Muscle layer of colon (tissue), 2 donors: Measurements from ENCODE around the gene C17orf107.
"Not testable (repeated sequence)": the region's sequence is repeated elsewhere in the genome, so short reads cannot be mapped to it uniquely, and the experiment has no call there.

ENCODE experiments used
- H3K27ac ChIP-seq: one replicate; pipeline ENCODE4 v1.7.0; 2013; ENCODE audit warnings: low read depth, mild to moderate bottlenecking, low read length, moderate library complexity
- H3K27me3 ChIP-seq, 2 donors: one replicate each; pipeline ENCODE4 v1.7.0; 2013; ENCODE audit warnings: low read length in 2 of 2, mild to moderate bottlenecking in 2 of 2; ENCODE audit not compliant: insufficient read depth in 2 of 2, control insufficient read depth in 1 of 2
- H3K36me3 ChIP-seq: one replicate; pipeline ENCODE4 v1.7.0; 2013; ENCODE audit warnings: mild to moderate bottlenecking, low read length; ENCODE audit not compliant: insufficient read depth
- H3K4me1 ChIP-seq: one replicate; pipeline ENCODE4 v1.7.0; 2013; ENCODE audit warnings: mild to moderate bottlenecking, low read length; ENCODE audit not compliant: insufficient read depth
- H3K4me3 ChIP-seq, 2 donors: one replicate each; pipeline ENCODE4 v1.7.0; 2013; ENCODE audit warnings: low read length in 2 of 2, low read depth in 1 of 2, mild to moderate bottlenecking in 1 of 2, moderate library complexity in 1 of 2
- H3K9ac ChIP-seq: one replicate; pipeline ENCODE4 v1.7.0; 2013; ENCODE audit warnings: low read length
- H3K9me3 ChIP-seq: one replicate; pipeline ENCODE4 v1.7.0; 2013; ENCODE audit warnings: mild to moderate bottlenecking, low read length
- donor health status: abdominal sarcoma.
- donor health status: Adenocarcinoma of cecum.

The C17orf107 gene

DNA sequence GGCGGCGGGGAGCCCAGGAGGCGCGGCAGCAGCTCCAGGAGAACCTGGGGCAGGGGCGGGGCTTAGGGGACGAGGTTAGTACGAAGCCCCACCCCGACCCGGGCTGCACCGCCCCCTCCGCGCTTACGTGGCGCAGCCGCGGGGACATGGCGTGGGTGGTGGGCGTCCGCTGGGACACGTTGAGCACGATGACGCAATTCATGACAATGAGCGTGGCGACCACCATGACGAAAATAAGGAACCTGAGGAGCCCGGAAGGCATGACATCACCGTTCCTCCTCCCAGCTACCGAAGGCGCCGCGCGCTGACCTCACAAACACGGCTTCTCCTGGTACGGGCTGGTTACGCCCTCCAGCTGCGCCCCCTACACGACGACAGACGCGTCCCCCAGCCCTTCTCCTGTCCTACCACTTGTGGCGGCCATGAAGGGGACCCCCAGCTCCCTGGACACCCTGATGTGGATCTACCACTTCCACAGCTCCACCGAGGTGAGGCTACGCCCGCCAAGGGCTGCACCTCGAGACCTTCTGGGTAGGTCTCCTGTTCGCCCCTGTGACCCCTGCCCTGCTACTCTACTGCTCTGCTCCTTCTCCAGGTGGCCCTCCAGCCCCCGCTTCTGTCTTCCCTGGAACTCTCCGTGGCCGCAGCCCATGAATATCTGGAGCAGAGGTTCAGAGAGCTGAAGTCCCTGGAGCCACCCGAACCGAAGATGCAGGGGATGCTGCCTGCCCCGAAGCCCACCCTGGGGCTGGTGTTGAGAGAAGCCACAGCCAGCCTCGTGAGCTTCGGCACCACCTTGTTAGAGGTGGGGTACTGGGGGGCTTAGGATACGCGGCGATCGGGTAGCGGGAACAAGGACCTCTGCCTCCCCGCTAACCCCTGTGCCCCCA is at the start of gene C17orf107:
Gene C17orf107 (plus strand): TSS at position 196 of the 890 bp plus-strand sequence. CDS start 227 bp downstream, at position 423.
- H3K27ac ChIP-seq = no peak within 1 kb of the TSS

DNA sequence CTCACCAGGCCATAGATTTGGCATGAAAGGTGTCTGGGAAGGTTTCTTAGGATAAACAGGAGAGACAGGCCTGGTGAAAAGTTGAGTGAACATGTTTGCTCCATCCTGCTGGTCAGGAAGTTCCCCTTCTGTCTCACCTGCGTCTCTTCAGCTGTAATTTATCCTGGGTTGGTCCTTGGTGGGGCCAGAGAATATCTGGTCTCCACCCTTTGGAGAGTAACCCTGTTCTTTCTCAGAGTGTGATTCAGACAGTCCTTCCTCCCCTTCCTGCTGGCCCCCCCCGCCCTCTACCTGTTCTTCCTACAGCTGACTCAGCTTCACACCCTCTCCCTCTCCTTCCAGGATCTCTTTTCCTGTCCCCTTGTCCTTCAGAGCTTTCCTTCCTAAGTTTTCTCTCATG is 49.1 kb upstream of the C17orf107 start:
- H3K36me3 ChIP-seq = peaks cover 8% of the 10 kb centered on the region
- H3K4me1 ChIP-seq = peaks cover 3% of the 10 kb centered on the region
- no peak overlapping the region for H3K4me3 ChIP-seq
- H3K9me3 ChIP-seq = no peaks in the 10 kb centered on the region
- H3K9ac ChIP-seq = no peak overlapping the region
- no peaks in the 10 kb centered on the region for H3K27me3 ChIP-seq
- no peak overlapping the region for H3K27ac ChIP-seq

More for the DNA sequence above, at the start of gene C17orf107:
- Histone ChIP-seq H3K4me3 (peak within 1 kb of the TSS in 1 of 2 donors; percentile 23), H3K9ac (no peak within 1 kb of the TSS), H3K27me3 (peaks cover 11 to 35% of the 10 kb centered on the region in 2 donors), H3K36me3 (peaks cover 19% of the 10 kb centered on the region), H3K9me3 (no peaks in the 10 kb centered on the region), H3K4me1 (peaks cover 11% of the 10 kb centered on the region)

DNA sequence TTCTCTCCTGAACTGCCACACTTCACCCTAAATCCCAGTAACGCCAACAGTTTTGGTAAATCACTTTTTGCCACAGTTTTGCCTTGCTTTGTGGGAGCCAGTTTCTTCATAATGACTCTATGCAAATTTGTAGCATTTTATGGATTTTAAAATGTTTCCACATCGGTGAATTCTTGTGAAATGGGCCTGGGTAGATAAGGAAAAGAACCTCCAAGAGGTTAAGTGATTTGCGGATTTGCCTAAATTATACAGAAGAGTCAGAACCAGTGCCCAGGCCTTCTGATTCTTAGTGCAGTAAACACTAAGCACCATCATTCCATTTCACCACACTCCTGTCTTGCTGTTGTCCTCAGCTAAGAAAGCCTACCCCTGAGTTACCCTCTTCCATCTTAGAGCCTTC is 48.3 kb upstream of the C17orf107 start:
- H3K27ac ChIP-seq = no peak overlapping the region
- peaks cover 8% of the 10 kb centered on the region for H3K36me3 ChIP-seq
- no peaks in the 10 kb centered on the region for H3K9me3 ChIP-seq
- H3K27me3 ChIP-seq = no peaks in the 10 kb centered on the region
- no peak overlapping the region for H3K9ac ChIP-seq
- H3K4me1 ChIP-seq = peaks cover 3% of the 10 kb centered on the region
- H3K4me3 ChIP-seq = no peak overlapping the region

GRCh38 chr17:4852567-4853207 is 46.6 kb upstream of the C17orf107 start:
- Histone ChIP-seq H3K9me3 (no peaks in the 10 kb centered on the region), H3K27me3 (no peaks in the 10 kb centered on the region), H3K9ac (no peak overlapping the region), H3K27ac (no peak overlapping the region), H3K4me3 (no peak overlapping the region), H3K4me1 (peaks cover 7% of the 10 kb centered on the region), H3K36me3 (no peaks in the 10 kb centered on the region)

DNA sequence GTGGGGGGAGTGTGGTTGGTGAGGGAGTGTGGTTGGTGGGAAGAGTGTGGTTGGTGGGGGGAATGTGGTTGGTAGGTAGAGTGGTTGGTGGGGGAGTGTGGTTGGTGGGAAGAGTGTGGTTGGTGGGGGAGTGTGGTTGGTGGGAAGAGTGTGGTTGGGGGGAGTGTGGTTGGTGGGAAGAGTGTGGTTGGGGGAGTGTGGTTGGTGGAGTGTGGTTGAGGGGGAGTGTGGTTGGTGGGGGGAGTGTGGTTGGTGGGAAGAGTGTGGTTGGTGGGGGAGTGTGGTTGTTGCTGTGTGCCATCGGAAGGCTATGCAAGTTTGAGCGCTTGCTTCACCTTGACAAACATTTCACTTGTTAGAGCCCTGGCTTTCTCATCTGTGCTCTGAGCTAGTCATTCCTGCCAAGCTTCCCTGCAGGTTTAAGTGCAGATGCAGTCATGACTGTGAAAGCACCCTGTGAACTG is 46.1 kb upstream of the C17orf107 start:
- Histone ChIP-seq H3K27ac (no peak overlapping the region), H3K27me3 (no peaks in the 10 kb centered on the region), H3K4me1 (peaks cover 12% of the 10 kb centered on the region), H3K36me3 (no peaks in the 10 kb centered on the region), H3K9me3 (no peaks in the 10 kb centered on the region), H3K9ac (no peak overlapping the region), H3K4me3 (no peak overlapping the region)

DNA sequence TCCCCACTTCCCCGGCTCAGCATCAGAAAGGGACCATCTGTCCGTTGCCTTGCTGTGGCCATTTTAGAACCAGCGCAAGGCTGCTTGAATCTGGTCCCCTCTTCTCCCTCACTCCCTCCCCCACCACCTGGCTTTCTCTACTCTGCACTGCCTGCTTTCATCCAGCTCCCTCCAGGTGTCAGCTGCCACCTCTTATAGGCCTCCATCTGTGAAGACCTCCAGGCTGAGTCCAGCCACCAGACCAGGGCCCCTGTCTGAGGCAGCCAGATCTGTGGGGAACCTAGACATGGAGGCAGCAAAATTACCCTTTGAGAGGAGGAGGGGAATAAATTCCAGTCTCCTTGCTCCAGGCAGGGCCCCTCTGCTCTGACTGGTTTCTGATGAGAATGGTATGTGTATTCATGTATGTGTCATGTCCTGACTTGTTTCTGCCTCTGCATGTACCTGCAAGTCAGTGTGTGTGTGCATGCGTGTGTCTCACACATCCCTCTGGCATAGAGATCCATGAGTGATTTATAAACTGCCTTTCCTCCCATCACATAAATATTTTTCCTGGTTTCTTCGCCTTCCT is 45.1 kb upstream of the C17orf107 start:
- Histone ChIP-seq H3K27ac (no peak overlapping the region), H3K9me3 (no peaks in the 10 kb centered on the region), H3K4me1 (peaks cover 20% of the 10 kb centered on the region), H3K36me3 (no peaks in the 10 kb centered on the region), H3K9ac (no peak overlapping the region), H3K27me3 (no peaks in the 10 kb centered on the region), H3K4me3 (no peak overlapping the region)

GRCh38 chr17:4856271-4856936 is 42.9 kb upstream of the C17orf107 start:
- peaks cover 21% of the 10 kb centered on the region for H3K4me1 ChIP-seq
- no peaks in the 10 kb centered on the region for H3K9me3 ChIP-seq
- H3K27ac ChIP-seq = no peak overlapping the region
- H3K9ac ChIP-seq = no peak overlapping the region
- H3K27me3 ChIP-seq = no peaks in the 10 kb centered on the region
- peaks cover 5% of the 10 kb centered on the region for H3K36me3 ChIP-seq
- H3K4me3 ChIP-seq = no peak overlapping the region

- Histone ChIP-seq H3K4me1 (peaks cover 21% of the 10 kb centered on the region), H3K27me3 (no peaks in the 10 kb centered on the region), H3K4me3 (no peak overlapping the region), H3K36me3 (peaks cover 5% of the 10 kb centered on the region), H3K9me3 (no peaks in the 10 kb centered on the region), H3K9ac (no peak overlapping the region), H3K27ac (no peak overlapping the region)
Measured at GRCh38 chr17:4856937-4857314, 42.4 kb upstream of the C17orf107 start.

GRCh38 chr17:4857347-4857746 is 42.0 kb upstream of the C17orf107 start:
- H3K9ac ChIP-seq, H3K4me3 ChIP-seq, H3K27me3 ChIP-seq, H3K27ac ChIP-seq, H3K9me3 ChIP-seq, H3K36me3 ChIP-seq: not testable (repeated sequence)
- H3K4me1 ChIP-seq = peaks cover 18% of the 10 kb centered on the region

DNA sequence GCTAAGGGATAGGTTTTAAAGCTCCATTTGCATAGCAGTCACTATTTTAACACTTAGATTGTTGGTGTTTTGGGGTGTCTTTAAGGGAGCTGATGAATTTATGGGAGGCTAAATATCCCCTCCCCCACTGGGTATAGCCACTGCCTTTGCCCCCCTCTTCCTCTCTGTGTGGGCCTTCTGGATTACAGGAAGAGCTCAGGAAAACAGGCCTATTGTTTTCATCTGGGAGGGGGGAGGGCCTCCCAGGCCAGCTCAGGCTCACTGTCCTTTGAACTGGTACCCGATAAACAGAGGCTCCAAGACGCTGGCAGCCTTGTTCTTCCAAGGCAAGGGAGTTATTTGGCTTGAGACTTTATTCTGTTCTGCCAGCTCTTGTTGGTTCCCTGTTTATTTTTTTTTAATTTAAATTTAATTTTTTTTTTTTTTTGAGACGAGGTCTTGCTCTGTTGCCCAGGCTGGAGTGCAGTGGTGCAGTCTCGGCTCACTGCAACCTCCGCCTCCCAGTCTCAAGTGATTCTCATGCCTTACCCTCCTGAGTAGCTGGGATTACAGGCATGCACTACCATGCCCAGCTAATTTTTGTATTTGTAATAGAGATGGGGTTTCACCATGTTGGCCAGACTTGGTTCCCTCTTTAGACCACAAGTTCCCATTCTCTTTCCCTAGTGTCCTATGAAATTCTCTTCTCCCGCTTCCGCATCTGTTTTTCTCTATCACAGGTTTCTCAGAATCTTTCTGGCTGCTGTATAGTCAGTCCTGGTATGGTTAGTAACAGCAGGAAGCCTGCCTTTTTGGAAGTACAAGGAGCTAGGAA is 41.1 kb upstream of the C17orf107 start:
- Histone ChIP-seq H3K36me3 (peaks cover 5% of the 10 kb centered on the region), H3K4me1 (peaks cover 17% of the 10 kb centered on the region), H3K27me3 (no peaks in the 10 kb centered on the region), H3K27ac (peak overlapping the region; percentile 27), H3K9ac (no peak overlapping the region), H3K9me3 (no peaks in the 10 kb centered on the region), H3K4me3 (no peak overlapping the region)
